ENCODE data around the gene RAP1GAP2.

The RAP1GAP2 gene

DNA sequence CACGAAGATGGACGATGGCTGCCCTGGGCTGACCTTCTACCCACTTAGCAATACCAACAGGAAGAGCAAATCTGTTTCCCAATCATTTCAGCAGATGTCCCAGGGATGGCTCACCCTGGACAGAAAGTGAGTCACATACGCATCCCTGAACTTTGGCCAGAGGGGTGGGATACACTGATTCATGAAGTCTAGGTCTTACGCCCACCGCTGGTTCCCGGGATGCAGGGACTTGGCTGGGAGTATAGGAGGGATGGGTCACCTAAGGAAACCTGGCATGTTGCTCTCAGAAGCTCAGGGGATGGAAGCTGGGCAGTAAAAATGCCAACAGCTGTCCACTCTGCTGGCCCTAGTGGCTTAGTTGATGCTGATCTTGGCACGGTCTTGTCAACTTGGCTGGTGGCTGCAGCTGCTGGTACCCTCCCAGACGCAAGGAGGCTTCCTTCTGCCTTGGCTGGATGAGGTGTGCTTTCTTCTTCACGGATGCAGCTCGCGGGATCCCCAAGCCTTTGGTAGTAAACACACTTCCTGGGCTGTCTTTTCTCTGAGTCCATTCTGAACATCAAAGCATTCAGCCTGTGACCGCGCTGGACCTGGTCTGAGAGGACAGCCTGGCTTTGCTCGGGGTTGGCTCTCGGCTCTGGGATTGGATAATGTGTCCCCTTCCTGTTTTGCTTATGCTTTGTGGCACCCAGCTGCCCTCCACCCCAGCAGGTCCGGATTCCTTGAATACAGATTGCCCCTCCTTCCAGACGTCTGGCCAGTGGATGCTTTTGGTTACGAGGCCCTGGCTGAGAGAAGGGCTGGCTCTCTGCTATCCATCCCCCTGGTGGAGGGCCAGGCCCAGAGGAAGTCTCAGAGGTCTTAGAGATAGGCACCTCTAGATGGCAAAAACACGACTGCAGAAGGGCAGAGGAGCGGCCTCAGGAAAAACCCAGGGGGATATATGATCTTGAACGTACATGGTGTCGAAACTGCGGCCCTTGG lies 71.5 kb downstream of the RAP1GAP2 start:
- Mint-ChIP-seq H3K4me1 (ENCODE audit: low read depth) (no peaks in the 10 kb centered on the region), H3K36me3 (ENCODE audit: low read depth) (no peaks in the 10 kb centered on the region), H3K4me3 (no peak overlapping the region), H3K27me3 (no peaks in the 10 kb centered on the region), H3K9me3 (no peaks in the 10 kb centered on the region), H3K27ac (no peak overlapping the region)
- no peak for DNase-seq

DNA sequence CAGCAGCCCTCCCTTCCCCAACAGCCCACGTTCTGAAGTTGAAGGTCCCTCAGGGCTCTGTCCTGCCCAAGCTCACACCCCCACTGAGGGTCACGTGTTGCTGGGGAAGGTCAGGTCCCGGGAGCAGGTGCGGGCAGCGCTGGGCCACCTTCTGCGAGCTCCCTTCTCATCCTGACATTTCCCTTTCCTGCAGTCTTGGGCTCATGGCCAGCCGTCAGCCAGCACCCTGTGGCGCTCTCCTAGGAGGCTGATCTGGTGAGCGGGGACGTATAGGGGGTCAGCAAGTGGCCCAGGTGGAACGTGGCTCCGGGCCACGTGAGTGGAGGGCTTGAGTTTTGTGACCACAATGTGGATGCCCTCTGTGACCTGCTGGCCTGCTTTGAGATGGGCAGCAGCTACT lies 73.4 kb downstream of the RAP1GAP2 start:
- no peak for DNase-seq
- no peak overlapping the region for H3K4me3 Mint-ChIP-seq
- H3K27ac Mint-ChIP-seq = no peak overlapping the region
- H3K27me3 Mint-ChIP-seq = no peaks in the 10 kb centered on the region
- no peaks in the 10 kb centered on the region for H3K4me1 Mint-ChIP-seq (ENCODE audit: low read depth)
- no peaks in the 10 kb centered on the region for H3K36me3 Mint-ChIP-seq (ENCODE audit: low read depth)
- H3K9me3 Mint-ChIP-seq = no peaks in the 10 kb centered on the region

DNA sequence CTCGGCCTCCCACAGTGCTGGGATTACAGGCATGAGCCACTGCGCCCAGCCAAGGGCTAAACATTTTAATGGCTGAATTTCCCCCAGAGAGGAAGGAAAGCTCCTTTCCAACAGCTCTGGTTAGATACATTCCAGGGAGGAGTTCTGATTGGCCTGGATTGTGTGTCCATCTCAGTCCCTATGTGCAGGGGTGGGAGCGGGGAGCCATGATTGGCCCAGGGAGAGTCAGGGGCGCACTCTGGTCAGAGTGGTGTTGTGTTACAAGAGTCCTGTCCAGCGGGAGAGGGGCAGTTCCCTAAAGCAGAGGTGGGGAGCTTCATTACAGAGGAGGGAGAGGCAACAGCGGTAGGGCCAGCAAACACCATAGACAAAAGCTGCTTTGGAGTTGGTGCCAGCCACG lies 75.0 kb downstream of the RAP1GAP2 start:
- DNase-seq = no peak
- Mint-ChIP-seq H3K27me3 (no peaks in the 10 kb centered on the region), H3K4me3 (no peak overlapping the region), H3K9me3 (no peaks in the 10 kb centered on the region), H3K27ac (no peak overlapping the region), H3K4me1 (ENCODE audit: low read depth) (no peaks in the 10 kb centered on the region), H3K36me3 (ENCODE audit: low read depth) (no peaks in the 10 kb centered on the region)

DNA sequence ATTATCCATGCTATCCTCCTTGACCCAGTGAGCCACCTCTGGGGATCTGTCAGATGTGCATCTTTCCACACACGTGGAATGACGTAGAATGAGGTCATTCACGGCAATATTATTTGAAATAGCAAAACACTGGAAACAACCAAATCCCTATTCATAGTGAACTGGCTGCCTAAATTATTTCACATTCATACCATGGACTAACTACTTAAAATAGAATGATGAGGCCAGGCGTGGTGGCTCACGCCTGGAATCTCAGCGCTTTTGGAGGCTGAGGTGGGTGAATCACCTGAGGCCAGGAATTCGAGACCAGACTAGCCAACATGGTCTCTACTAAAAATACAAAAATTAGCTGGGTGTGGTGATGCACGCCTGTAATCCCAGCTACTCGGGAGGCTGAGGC lies 75.5 kb downstream of the RAP1GAP2 start:
- H3K4me1 Mint-ChIP-seq (ENCODE audit: low read depth) = no peaks in the 10 kb centered on the region
- no peak overlapping the region for H3K27ac Mint-ChIP-seq
- no peak for DNase-seq
- H3K27me3 Mint-ChIP-seq = no peaks in the 10 kb centered on the region
- H3K4me3 Mint-ChIP-seq = no peak overlapping the region
- no peaks in the 10 kb centered on the region for H3K36me3 Mint-ChIP-seq (ENCODE audit: low read depth)
- H3K9me3 Mint-ChIP-seq = no peaks in the 10 kb centered on the region

DNA sequence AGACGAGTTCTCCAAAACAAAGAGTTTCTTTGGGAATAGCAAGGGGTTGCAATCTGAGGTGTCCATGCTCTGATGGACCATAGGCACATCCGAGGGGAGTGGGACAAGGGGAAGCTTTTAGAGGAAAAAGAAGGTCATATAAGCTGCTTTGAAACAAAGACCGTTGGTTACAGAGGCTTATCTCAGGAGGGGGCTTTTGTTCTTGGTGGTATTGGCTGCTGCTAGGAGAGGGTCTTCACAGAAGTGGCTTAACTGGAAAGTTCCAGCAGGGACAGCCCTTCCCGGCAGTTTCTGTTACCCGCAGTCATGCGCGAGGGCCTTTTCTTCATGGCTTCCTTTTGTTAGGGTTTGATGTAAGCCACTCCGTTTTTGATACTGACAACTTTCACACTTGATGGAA lies 76.0 kb downstream of the RAP1GAP2 start:
- Mint-ChIP-seq H3K36me3 (ENCODE audit: low read depth) (no peaks in the 10 kb centered on the region), H3K9me3 (no peaks in the 10 kb centered on the region), H3K27ac (no peak overlapping the region), H3K4me1 (ENCODE audit: low read depth) (no peaks in the 10 kb centered on the region), H3K27me3 (no peaks in the 10 kb centered on the region), H3K4me3 (no peak overlapping the region)
- no peak for DNase-seq

DNA sequence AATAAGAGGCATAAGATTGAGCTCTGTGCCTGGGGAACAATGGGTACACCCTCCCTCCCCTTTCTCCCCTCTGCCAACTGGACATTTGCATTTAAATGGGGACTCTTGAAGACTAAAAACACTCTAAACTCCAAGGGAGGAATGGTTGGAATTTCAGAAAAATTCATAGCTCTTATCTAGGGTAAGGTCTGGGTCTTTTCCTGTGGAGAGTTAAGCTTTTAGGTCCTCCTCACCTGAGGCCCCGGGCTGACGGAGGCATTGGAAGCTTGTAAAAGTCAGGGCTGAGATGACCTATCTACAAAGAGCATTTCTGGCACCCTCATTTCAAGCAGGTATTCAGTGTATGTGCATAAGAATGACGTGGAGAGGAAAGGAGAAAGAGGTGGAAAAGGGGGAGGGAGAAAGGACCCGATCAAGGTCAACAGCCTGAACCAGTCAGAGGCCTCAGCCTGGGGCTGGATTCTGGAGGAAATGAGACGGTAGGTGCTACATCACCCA lies 78.0 kb downstream of the RAP1GAP2 start:
- no peaks in the 10 kb centered on the region for H3K9me3 Mint-ChIP-seq
- no peak overlapping the region for H3K27ac Mint-ChIP-seq
- no peaks in the 10 kb centered on the region for H3K27me3 Mint-ChIP-seq
- H3K36me3 Mint-ChIP-seq (ENCODE audit: low read depth) = no peaks in the 10 kb centered on the region
- no peak overlapping the region for H3K4me3 Mint-ChIP-seq
- DNase-seq = no peak
- H3K4me1 Mint-ChIP-seq (ENCODE audit: low read depth) = peaks cover 3% of the 10 kb centered on the region

DNA sequence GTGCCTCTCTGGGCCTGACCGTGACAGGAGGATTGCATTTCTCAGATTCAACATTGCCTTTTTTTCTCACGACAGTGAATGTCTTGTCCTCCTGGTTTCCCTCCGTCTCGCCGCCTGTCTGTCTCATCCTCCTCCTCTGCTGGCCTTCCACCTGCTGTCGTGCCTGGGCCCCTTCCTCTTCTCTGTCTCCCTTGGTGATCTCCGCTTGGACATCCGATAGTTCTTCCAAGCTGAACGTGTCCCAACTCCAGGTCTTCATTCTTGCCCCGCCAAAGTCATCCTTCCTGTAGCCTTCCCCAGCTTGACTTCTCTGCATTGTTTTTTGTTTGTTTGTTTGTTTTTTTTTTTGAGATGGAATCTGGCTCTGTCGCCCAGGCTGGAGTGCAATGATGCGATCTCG lies 79.4 kb downstream of the RAP1GAP2 start:
- no peaks in the 10 kb centered on the region for H3K9me3 Mint-ChIP-seq

DNA sequence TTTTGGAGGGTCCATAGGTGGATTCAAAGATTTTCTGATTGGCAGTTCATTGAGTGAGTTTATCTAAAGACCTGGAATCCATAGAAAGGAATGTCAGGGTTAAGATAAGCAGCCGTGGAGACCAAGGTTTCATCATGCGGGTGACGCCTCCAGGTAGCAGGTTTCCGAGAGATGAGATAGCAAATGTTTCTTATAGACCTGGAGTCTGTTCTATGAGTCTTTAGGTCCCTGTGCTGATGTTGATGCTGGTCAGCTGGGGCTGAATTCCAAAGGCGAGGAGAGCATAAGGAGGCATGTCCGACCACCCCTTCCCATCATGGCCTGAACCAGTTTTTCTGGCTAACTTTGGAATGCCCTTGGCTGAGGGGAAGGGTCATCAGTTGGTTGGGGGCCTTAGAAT lies 80.2 kb downstream of the RAP1GAP2 start:
- no peak overlapping the region for H3K4me3 Mint-ChIP-seq
- H3K27me3 Mint-ChIP-seq = no peaks in the 10 kb centered on the region
- H3K4me1 Mint-ChIP-seq (ENCODE audit: low read depth) = peaks cover 13% of the 10 kb centered on the region
- DNase-seq = no peak
- no peaks in the 10 kb centered on the region for H3K36me3 Mint-ChIP-seq (ENCODE audit: low read depth)
- H3K27ac Mint-ChIP-seq = no peak overlapping the region
- no peaks in the 10 kb centered on the region for H3K9me3 Mint-ChIP-seq

More for the DNA sequence above, 79.4 kb downstream of the RAP1GAP2 start:
- no peaks in the 10 kb centered on the region for H3K36me3 Mint-ChIP-seq (ENCODE audit: low read depth)
- H3K27ac Mint-ChIP-seq = no peak overlapping the region
- H3K4me1 Mint-ChIP-seq (ENCODE audit: low read depth) = peaks cover 13% of the 10 kb centered on the region
- no peak overlapping the region for H3K4me3 Mint-ChIP-seq
- no peaks in the 10 kb centered on the region for H3K27me3 Mint-ChIP-seq
- no peak for DNase-seq

DNA sequence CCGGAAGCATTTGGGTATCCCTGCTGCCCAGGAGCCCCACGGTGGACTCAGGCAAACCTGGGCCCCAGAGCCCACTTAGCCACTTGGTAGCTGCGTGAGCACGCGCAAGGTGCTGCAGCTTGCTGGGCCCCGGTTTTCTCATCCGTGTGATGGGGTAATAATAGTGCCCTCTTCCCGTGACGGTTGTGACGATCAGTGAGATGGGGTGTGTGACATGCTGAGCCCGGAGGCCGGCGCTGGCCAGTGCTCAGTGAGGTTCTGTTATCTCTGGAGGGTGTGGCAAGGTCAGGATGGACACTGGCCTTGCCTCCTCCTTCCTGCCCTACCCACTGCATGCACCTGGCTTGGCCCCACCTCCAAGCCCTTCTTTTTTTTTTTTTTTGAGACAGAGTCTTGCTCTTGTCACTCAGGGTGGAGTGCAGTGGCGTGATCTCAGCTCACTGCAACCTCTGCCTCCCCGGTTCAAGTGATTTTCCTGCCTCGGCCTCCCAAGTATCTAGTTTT lies 82.6 kb downstream of the RAP1GAP2 start:
- no peaks in the 10 kb centered on the region for H3K9me3 Mint-ChIP-seq
- H3K4me3 Mint-ChIP-seq = no peak overlapping the region
- H3K27me3 Mint-ChIP-seq = no peaks in the 10 kb centered on the region
- DNase-seq = no peak
- H3K36me3 Mint-ChIP-seq (ENCODE audit: low read depth) = no peaks in the 10 kb centered on the region
- peaks cover 13% of the 10 kb centered on the region for H3K4me1 Mint-ChIP-seq (ENCODE audit: low read depth)
- no peak overlapping the region for H3K27ac Mint-ChIP-seq

DNA sequence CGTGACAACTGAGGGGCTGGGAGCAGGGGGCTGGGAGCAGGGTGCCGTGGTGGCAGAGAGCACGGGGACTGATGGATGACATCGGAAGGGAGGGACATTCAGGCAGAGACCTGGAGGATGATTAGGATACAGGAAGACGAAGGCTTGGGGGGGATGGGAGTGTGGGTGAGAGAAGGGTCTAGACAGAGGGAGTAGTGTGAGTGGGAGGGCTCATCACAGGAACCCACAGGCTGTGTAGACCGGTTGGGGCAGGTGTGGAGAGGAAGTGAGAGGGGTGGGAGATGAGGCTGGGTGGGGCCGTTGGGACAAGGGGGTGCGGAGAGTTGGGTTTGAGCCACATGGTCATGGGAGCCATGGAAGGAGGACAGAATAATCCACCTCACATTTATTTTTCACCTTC lies 83.8 kb downstream of the RAP1GAP2 start:
- Mint-ChIP-seq H3K27ac (no peak overlapping the region), H3K4me1 (ENCODE audit: low read depth) (peaks cover 15% of the 10 kb centered on the region), H3K4me3 (no peak overlapping the region), H3K9me3 (no peaks in the 10 kb centered on the region), H3K27me3 (no peaks in the 10 kb centered on the region), H3K36me3 (ENCODE audit: low read depth) (no peaks in the 10 kb centered on the region)
- DNase-seq = no peak

DNA sequence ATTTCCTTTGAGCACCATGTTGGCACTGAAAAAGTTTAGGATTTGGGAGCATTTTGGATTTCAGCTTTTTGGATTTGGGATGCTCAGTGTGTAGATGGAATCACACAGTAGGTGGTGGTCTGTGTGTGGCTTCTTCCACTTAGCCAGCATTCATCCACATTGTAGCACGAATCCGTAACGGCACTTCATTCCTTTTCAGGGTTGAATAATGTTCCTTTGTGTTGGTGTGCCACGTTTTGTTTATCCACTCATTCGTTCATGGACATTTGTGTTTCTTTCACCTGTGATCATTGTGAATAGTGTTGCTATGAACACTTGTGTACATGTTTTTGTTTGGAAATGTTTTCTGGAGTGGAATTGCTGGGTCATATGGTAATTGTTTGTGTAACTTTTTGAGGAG lies 85.1 kb downstream of the RAP1GAP2 start:
- Mint-ChIP-seq H3K36me3 (ENCODE audit: low read depth) (no peaks in the 10 kb centered on the region), H3K4me3 (no peak overlapping the region), H3K27ac (no peak overlapping the region), H3K9me3 (no peaks in the 10 kb centered on the region), H3K4me1 (ENCODE audit: low read depth) (peaks cover 15% of the 10 kb centered on the region), H3K27me3 (no peaks in the 10 kb centered on the region)
- DNase-seq = no peak

DNA sequence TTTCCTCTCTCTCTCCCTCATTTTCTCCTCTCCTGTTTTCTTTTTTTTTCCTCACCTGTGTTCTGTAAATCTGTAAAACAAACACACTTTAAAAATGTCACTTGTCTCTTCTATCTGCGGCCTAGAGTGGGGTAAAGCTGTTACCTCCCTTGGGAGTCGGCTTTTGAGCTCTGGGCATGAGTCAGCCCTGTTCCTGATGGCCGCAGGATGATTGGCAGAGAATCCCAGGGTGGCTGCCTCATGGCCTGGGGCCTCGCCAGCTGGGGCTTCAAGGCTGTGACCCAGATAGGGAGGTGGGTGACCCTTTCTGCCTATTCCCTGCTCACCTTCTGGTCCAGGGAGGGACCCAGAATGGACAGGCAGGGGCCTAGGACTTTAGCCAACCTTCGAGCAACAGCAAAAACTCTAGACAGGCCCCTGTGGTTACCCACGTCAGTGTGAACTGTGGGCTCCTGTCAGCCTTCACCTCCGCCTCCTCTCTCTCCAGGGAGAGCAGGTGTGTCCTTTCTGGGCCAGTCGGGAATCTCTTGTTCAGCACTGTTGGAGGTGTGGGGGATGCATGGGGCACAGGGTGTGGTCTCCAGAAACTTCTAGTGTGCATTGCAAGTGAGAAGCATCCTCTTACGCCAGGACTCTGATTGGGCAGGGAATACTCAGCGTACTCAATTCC lies 87.4 kb downstream of the RAP1GAP2 start:
- no peak overlapping the region for H3K4me3 Mint-ChIP-seq
- peaks cover 12% of the 10 kb centered on the region for H3K4me1 Mint-ChIP-seq (ENCODE audit: low read depth)

DNA sequence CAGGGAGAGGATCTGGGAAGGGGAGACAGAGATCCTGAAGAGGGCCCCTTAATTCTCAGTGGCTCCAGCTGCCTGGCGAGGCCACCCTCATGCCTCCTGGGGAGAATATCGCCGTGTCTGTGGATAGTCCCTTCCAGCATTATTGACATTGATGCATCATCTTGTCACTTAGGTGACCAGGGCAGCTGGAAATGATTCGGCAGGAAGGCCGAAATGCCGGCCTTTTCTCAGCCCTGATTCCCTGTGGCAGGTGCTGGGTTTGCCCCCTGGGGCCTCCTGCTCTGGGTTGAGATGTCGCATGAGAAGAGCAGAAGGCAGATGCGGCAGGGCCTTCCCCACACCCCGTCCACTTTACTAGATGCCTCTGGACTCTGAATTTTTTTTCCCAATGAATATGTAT lies 89.5 kb downstream of the RAP1GAP2 start:
- Mint-ChIP-seq H3K4me1 (ENCODE audit: low read depth) (peaks cover 2% of the 10 kb centered on the region), H3K4me3 (no peak overlapping the region), H3K27me3 (no peaks in the 10 kb centered on the region), H3K36me3 (ENCODE audit: low read depth) (no peaks in the 10 kb centered on the region), H3K27ac (no peak overlapping the region), H3K9me3 (no peaks in the 10 kb centered on the region)
- DNase-seq = no peak

More for the DNA sequence above, 87.4 kb downstream of the RAP1GAP2 start:
- no peak for DNase-seq
- no peak overlapping the region for H3K27ac Mint-ChIP-seq
- no peaks in the 10 kb centered on the region for H3K9me3 Mint-ChIP-seq
- no peaks in the 10 kb centered on the region for H3K36me3 Mint-ChIP-seq (ENCODE audit: low read depth)
- no peaks in the 10 kb centered on the region for H3K27me3 Mint-ChIP-seq

DNA sequence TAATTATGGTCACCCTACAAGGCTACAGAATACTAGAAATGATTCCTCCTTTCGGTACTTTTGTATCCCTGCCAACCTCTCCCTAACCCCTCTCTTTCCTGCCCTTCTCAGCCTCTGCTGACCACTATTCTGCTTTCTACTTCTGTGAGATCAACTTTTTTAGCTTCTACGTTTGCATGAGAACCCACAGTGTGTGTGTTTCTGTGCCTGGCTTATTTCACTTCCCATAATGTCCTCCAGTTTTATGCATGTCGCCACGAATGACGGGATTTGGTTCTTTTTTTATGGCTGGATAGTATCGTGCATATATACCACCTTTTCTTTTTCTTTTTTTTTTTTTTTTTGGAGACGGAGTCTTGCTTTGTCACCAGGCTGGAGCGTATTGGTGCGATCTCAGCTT lies 92.1 kb downstream of the RAP1GAP2 start:
- peaks cover 11% of the 10 kb centered on the region for H3K4me1 Mint-ChIP-seq (ENCODE audit: low read depth)

DNA sequence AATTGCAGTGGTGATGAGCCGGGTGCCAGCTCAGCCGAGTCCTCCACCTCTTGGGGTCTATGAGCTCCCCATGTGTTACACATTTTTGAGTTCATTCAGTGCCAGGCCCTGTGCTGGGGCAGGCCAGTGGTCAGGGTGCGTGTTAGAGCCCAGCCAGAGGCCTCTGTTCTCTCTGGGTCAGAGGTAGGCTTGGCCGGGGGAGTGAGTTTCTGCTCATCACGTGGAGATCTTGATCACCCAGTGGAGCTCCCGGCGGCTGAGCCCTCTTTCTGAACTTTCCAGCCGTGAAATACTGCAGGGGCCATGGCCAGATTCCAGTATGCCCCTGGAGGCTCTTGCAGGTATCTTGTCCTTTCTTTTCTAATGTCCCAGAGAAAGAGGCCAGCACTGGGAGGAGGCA lies 93.0 kb downstream of the RAP1GAP2 start:
- no peaks in the 10 kb centered on the region for H3K36me3 Mint-ChIP-seq (ENCODE audit: low read depth)
- no peak overlapping the region for H3K27ac Mint-ChIP-seq
- no peak overlapping the region for H3K4me3 Mint-ChIP-seq
- no peaks in the 10 kb centered on the region for H3K27me3 Mint-ChIP-seq
- H3K4me1 Mint-ChIP-seq (ENCODE audit: low read depth) = peaks cover 11% of the 10 kb centered on the region
- DNase-seq = no peak
- no peaks in the 10 kb centered on the region for H3K9me3 Mint-ChIP-seq

More for the DNA sequence above, 92.1 kb downstream of the RAP1GAP2 start:
- Mint-ChIP-seq H3K27ac (no peak overlapping the region), H3K36me3 (ENCODE audit: low read depth) (no peaks in the 10 kb centered on the region), H3K27me3 (no peaks in the 10 kb centered on the region), H3K9me3 (no peaks in the 10 kb centered on the region), H3K4me3 (no peak overlapping the region)
- DNase-seq = no peak

Measured in activated T-cell treated with anti-CD3 and anti-CD28 coated beads, Interleukin-2, amount 50 U/mL, for 24 hours (primary cell).